ENCODE data around the gene RIGI.

GRCh38 chr9:32565967-32566366 is 40.0 kb upstream of the RIGI start:
- no peak for TF ChIP-seq CTCF (IDR thresholded peaks at IDR 0.05; ENCODE audit: poor library complexity)
- no peak for TF ChIP-seq EZH2phosphoT487 (IDR thresholded peaks at IDR 0.05; ENCODE audit: low read depth, severe bottlenecking, unreplicated experiment)
- no peak for TF ChIP-seq EZH2 (IDR thresholded peaks at IDR 0.05; ENCODE audit: borderline replicate concordance)

Measured in hepatocyte (in vitro differentiated cells).